ENCODE results near the gene MBOAT1. TPM values are rescaled to one million over a fixed set of nuclear protein-coding genes. Genes with fewer than 3 reads are reported as not detected.
"Not testable (repeated sequence)": the region's sequence is repeated elsewhere in the genome, so short reads cannot be mapped to it uniquely, and the experiment has no call there.

The MBOAT1 gene
- total RNA-seq, 1 donor from 2014 or later, result 6.6 TPM

- no peaks in the 10 kb centered on the region for H3K9me3 Mint-ChIP-seq (ENCODE audit: unreplicated experiment)
- H3K4me1 Mint-ChIP-seq (ENCODE audit: unreplicated experiment), result no peaks in the 10 kb centered on the region
- peaks cover 7% of the 10 kb centered on the region for H3K36me3 Mint-ChIP-seq (ENCODE audit: unreplicated experiment)
- no peak for DNase-seq (ENCODE audit: extremely low spot score, unreplicated experiment)
- no peaks in the 10 kb centered on the region for H3K27me3 Mint-ChIP-seq (ENCODE audit: unreplicated experiment)
- TF ChIP-seq CTCF (IDR thresholded peaks at IDR 0.05), result no peak
- H3K4me3 Mint-ChIP-seq (ENCODE audit: unreplicated experiment), result no peak overlapping the region
- H3K27ac Mint-ChIP-seq (ENCODE audit: unreplicated experiment), result no peak overlapping the region
These were observed 69.4 kb downstream of the MBOAT1 start for GRCh38 chr6:20142866-20143265.

GRCh38 chr6:20141931-20142330, 70.3 kb downstream of the MBOAT1 start:
- DNase-seq (ENCODE audit: extremely low spot score, unreplicated experiment), result no peak
- TF ChIP-seq CTCF (IDR thresholded peaks at IDR 0.05), result no peak
- H3K4me3 Mint-ChIP-seq (ENCODE audit: unreplicated experiment), result no peak overlapping the region
- H3K27me3 Mint-ChIP-seq (ENCODE audit: unreplicated experiment), result no peaks in the 10 kb centered on the region
- no peaks in the 10 kb centered on the region for H3K4me1 Mint-ChIP-seq (ENCODE audit: unreplicated experiment)
- H3K36me3 Mint-ChIP-seq (ENCODE audit: unreplicated experiment), result peaks cover 5% of the 10 kb centered on the region
- no peaks in the 10 kb centered on the region for H3K9me3 Mint-ChIP-seq (ENCODE audit: unreplicated experiment)
- no peak overlapping the region for H3K27ac Mint-ChIP-seq (ENCODE audit: unreplicated experiment)

GRCh38 chr6:20139127-20139963, 72.9 kb downstream of the MBOAT1 start:
- not testable (repeated sequence) for H3K27ac Mint-ChIP-seq (ENCODE audit: unreplicated experiment); DNase-seq (ENCODE audit: extremely low spot score, unreplicated experiment); H3K4me1 Mint-ChIP-seq (ENCODE audit: unreplicated experiment); H3K27me3 Mint-ChIP-seq (ENCODE audit: unreplicated experiment); H3K36me3 Mint-ChIP-seq (ENCODE audit: unreplicated experiment); H3K4me3 Mint-ChIP-seq (ENCODE audit: unreplicated experiment); H3K9me3 Mint-ChIP-seq (ENCODE audit: unreplicated experiment)

GRCh38 chr6:20137837-20138236, 74.4 kb downstream of the MBOAT1 start:
- Mint-ChIP-seq H3K9me3 (ENCODE audit: unreplicated experiment) (no peaks in the 10 kb centered on the region), H3K27me3 (ENCODE audit: unreplicated experiment) (no peaks in the 10 kb centered on the region), H3K36me3 (ENCODE audit: unreplicated experiment) (no peaks in the 10 kb centered on the region), H3K27ac (ENCODE audit: unreplicated experiment) (no peak overlapping the region), H3K4me3 (ENCODE audit: unreplicated experiment) (no peak overlapping the region), H3K4me1 (ENCODE audit: unreplicated experiment) (no peaks in the 10 kb centered on the region)
- DNase-seq (ENCODE audit: extremely low spot score, unreplicated experiment), result no peak
- no peak for TF ChIP-seq CTCF (IDR thresholded peaks at IDR 0.05)

GRCh38 chr6:20137240-20137639, 75.0 kb downstream of the MBOAT1 start:
- Mint-ChIP-seq H3K4me1 (ENCODE audit: unreplicated experiment) (no peaks in the 10 kb centered on the region), H3K9me3 (ENCODE audit: unreplicated experiment) (no peaks in the 10 kb centered on the region), H3K36me3 (ENCODE audit: unreplicated experiment) (no peaks in the 10 kb centered on the region), H3K4me3 (ENCODE audit: unreplicated experiment) (no peak overlapping the region), H3K27me3 (ENCODE audit: unreplicated experiment) (no peaks in the 10 kb centered on the region), H3K27ac (ENCODE audit: unreplicated experiment) (no peak overlapping the region)
- DNase-seq (ENCODE audit: extremely low spot score, unreplicated experiment), result no peak
- no peak for TF ChIP-seq CTCF (IDR thresholded peaks at IDR 0.05)
